GM18951 (cell line): ENCODE measurements around the gene ITFG1.
"Not testable (repeated sequence)": the region's sequence is repeated elsewhere in the genome, so short reads cannot be mapped to it uniquely, and the experiment has no call there.

ENCODE experiments used
- POLR2A ChIP-seq: IDR thresholded peaks from 4 replicates; pipeline ENCODE4 v1.6.1; 2011; ENCODE audit warnings: mild to moderate bottlenecking; ENCODE audit not compliant: insufficient read length, insufficient read depth; ENCODE audit errors: extremely low read depth
- in situ Hi-C: fragments of 300-500 bp; cut with MboI; formaldehyde crosslinking; loops from one replicate; pipeline ENCODE4 v1.12.0; 2022; ENCODE audit warnings: low sequenced_read_pairs, mixed read lengths, inconsistent platforms; ENCODE audit not compliant: unreplicated experiment

The ITFG1 gene

DNA sequence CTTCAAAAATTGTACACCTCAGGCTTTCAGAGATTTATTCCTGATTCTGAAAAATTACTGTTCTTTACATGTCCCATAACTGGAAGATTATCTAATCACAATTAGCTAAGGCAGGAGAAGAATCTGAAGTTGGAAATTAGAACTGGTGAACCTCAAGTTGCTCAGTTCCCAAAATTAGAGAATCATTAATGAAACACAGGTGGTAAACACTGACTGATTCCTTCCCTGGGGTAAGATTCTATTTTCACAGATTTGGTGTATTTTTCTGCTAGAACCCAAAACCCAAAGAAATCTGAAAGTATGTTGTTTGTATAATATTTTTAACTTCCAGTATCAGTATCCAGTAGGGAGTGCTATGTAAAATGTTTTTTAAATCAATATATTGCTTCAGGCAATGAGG is 26.0 kb upstream of the ITFG1 start:
- TF ChIP-seq POLR2A: no peak
- in situ Hi-C loops: no loop called here

DNA sequence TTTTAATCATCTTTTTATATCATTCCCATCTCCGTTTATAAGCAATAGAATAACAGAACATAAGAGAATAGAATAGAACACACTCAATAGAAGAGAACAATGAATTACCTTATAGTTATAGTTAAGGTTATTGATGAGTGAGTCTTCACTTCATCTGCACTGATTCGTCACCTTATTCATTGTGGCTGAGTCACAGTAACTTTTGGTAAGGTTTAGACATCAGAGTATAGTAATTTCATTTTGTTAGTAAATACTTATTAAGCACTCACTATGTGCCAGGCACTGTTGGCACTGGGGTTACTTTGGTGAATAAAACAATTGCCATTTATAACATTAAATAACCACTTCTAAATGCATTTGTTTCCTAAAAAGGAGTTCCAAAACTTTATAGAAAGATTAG is 22.8 kb upstream of the ITFG1 start:
- no peak for TF ChIP-seq POLR2A

DNA sequence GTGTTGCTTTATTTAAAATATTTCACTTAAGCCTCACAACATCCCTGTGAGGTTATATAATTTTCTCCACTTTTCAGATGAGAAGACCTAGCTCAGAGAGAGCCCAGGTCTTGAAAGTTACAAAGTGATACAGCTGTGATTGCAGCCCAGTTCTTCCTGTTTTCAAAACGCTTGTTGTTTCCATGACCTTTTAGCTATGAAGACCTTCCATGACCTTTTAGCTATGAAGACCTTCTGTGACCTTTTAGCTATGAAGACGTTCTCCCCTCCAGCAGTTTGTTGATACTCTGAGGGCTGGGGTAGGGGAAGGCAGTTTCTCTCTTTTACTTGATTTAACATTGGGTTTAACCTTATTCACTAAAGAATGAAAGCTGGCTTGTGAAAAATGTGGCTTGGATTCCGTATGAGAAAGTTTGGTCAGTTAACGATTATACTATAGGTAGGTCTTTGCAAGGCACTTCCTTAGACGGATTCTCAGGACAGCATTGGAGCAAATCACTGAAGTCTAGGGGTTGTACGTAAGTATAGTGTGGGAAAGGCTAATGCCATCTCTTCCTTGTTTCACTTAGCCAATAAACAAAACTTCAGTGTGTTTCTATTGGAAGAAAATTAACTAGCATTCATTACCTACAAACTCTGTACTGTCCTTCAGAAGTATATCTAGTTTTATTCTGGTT is 21.0 kb upstream of the ITFG1 start:
- in situ Hi-C loops: no loop called here
- TF ChIP-seq POLR2A: no peak

More for the DNA sequence above, 22.8 kb upstream of the ITFG1 start:
- in situ Hi-C loops: no loop called here

DNA sequence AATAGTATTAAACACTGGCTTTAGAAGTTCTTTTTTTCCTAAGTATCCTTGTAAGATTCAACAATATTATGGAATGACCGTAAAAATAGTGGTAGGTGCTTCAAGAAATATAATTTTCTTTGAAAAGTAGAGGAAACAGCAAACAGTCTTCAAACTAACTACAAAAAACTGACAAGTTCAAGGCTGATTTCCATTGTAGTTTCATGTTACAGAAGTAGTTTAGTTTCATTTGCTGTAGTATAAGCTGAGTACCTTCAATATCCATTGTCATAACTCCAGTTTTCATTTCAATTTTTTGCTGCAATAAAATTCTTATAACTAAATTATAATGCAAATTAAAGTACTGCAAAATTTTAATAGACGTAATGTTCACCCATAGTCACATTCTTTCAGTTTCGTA is 19.5 kb upstream of the ITFG1 start:
- in situ Hi-C loops: no loop called here
- no peak for TF ChIP-seq POLR2A

DNA sequence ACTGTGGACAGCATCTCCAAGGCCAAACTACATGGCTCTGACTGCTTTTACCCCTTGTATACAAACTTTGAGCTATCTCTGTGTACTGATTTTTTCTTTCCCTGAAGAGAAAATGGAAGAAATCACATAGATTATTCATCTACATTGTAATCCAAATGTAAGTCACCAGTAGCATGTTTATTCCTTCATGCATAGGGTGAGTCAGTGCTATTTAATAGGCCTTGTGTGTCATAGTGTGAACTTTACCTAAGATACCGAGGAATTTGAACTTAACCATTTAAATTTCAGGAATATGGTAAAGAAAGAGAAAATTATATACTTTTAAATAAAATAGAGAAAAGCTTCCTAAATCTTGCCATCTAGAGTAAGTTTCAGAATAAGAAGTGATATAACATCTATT is 16.8 kb upstream of the ITFG1 start:
- no peak for TF ChIP-seq POLR2A
- in situ Hi-C loops: no loop called here

DNA sequence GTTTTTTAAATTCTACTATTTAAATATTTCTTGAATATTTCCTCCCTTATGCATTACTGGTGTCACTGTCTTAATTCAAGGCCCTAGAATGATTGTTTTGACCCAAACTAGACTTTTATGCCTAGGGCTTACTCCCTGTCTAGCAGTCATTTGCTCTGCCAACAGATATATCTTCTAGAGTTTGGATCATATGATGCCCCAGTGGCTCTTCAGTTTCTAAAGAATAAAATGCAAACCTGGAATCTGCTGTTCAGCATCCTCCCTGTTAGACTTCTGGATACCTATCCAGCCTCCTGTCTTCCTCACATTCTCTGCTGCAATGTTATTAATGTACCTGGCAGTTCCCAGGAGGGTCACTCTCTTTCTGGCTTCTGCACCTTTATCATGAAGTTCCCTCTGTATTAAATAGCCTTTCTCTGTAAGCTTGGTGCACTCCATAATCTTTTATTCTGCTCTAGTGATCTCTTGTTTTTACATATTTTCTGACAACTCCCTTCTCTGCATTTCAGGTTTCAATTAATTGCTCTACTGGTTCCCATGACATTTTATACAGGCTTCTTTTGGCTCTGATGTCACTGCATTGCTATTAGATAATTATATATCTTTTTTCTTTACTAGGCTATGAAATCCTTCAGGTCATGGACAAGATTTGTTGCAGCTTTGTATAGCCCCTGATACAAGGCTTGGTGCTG is 15.9 kb upstream of the ITFG1 start:
- in situ Hi-C loops: no loop called here
- no peak for TF ChIP-seq POLR2A

DNA sequence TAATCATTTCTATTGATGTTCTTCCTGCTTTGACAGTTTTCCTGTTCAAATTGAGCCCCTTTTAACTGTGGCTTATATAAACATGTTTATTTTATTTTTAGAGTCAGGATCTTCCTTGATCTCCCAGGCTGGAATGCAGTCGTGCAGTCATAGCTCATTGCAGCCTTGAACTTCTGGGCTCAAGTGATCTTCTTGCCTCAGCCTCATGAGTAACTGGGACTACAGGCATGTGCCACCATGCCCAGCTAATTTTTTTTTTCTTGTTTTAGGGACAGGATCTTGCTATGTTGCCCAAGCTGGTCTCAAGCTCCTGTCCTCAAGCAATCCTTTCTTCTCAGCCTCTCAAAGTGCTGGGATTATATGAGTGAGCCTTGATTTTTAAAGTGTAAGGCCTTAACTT is 14.9 kb upstream of the ITFG1 start:
- in situ Hi-C loops: no loop called here
- no peak for TF ChIP-seq POLR2A

DNA sequence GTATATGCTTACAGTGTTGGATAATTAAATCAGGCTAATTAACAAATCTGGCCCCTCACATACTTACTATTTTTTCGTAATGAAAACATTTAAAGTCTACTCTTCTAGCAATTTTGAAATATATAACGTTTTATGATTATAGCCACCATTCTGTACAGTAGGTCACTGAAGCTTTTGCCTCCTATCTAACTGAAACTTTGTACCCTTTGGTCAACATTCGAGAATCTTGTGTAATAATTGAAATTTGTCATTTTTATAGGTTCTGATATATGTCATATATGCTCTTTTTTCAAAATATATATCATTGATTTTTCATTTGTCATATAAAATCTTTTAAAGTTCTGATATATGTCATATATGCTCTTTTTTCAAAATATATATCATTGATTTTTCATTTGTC is 12.9 kb upstream of the ITFG1 start:
- in situ Hi-C loops: no loop called here
- no peak for TF ChIP-seq POLR2A

DNA sequence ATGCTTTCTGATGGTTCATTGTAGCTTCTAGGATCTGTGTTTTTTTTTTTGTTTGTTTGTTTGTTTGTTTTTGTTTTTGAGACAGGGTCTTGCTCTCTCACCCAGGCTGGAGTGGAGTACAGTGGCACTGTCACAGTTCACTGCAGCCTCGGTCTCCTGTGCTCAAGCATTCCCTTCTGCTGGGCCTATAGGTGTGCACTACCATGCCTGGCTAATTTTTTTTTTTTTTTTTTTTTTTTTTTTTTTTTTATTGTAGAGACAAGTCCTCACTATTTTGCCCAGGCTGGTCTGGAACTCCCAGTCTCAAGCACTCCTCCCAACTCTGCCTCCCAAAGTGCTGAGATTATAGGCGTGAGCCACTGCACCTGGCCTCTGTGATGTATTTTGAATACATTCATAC is 12.1 kb upstream of the ITFG1 start:
- in situ Hi-C loops: not testable (repeated sequence)

DNA sequence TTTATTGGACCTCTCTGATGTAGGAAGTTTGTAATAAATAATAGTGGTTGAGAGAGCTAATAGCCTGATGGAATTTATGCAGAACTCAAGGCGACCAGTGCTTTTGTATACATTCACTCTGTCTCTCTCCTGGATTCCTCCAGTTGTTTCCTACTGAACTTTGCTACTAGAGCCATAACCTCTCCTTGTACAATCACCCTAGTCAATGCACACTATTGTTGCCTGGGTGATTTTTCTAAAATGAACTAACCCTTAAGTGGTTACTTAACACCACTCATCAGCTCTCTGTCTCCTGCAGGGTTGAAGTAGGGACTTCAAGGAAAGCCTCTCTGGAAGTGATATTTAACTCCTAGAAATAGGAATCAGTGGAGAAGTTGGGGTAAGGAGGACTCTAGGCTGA is 9.9 kb upstream of the ITFG1 start:
- in situ Hi-C loops: no loop called here

DNA sequence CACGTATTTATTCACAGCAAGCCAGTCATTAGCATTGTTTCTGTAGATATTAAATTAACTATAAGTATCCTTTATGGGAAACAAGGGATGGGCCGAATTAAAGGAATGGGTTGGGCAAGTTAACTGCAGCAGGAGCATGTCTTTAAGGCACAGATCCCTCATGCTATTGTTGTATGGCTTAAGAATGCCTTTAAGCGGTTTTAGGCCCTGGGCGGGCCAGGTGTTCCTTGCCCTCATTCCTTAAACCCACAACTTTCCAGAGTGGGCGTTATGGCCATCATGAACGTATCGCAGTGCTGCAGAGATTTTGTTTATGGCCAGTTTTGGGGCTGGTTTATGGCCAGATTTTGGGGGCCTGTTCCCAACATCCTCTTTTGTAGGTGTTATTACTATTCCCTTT is 9.3 kb upstream of the ITFG1 start:
- in situ Hi-C loops: no loop called here

More for the DNA sequence above, 9.9 kb upstream of the ITFG1 start:
- no peak for TF ChIP-seq POLR2A

DNA sequence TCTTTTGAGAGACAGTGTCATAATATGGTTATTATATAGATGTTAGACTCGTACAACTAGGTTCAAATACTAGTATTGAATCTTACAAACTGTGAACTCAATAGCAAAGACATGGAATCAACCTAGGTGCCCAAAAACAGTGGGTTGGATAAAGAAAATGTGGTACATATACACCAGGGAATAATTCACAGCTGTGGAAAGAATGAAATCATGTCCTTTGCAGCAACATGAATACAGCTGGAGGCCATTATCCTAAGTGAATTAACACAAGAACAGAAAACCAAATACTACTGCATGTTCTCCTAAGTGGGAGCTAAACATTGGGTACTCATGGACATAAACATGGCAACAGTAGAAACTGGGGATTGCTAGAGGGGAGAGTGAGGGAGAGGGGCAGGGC is 8.4 kb upstream of the ITFG1 start:
- TF ChIP-seq POLR2A: no peak
- in situ Hi-C loops: no loop called here

More for the DNA sequence above, 9.3 kb upstream of the ITFG1 start:
- TF ChIP-seq POLR2A: no peak

DNA sequence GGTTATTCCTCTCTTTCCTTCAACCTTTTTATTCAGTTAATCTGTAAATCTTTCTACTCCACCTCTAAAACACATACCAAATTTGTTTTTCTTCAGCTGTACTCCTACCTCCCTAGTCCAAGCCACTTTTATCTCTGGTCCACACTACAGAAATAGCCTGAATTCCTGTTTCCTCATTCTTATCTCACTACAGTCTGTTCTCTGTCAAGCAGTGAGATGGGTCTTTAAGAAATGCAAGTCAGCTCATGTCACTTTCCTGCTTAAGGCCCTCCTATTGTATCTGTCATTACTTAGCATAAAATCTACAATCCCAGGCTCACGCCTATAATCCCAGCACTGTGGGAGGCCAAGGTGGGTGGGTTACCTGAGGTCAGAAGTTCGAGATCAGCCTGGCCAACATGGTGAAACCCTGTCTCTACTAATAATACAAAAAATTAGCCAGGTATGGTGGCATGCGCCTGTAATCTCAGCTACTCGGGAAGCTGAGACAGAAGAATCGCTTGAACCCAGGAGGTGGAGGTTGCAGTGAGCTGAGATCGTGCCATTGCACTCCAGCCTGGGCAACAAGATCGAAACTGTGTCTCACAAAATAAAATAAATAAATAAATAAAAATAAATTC is 7.3 kb upstream of the ITFG1 start:
- in situ Hi-C loops: not testable (repeated sequence)

DNA sequence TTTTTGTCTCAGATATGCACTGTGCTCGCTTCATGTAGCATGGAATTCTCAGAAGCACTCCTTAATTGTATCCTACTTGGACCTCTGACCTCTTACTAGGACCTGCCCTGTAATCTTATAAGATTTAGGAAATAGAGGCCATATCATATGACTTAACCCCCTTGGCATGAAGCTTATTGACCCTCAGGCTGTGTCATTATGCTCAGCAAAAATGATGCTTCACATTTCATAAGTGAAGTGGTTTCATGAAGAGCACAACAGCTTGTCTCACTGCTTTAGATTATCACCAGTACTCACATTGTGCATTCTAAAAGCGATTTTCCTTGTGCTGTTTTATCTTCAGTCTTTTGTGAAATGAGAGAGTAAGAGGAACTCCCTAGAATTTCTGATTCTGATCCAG is 6.6 kb upstream of the ITFG1 start:
- TF ChIP-seq POLR2A: no peak
- in situ Hi-C loops: no loop called here
